KMS-11 (cell line): ENCODE results near the gene NEURL1.

Experiments used
- H2AFZ ChIP-seq: fragments of 200-600 bp; sonication (generic); 2 replicates; pipeline ENCODE4 v1.6.1; 2016; ENCODE audit warnings: antibody characterized with exemption, mixed run types, low read depth
- H3K27ac ChIP-seq: fragments of 200-600 bp; sonication (generic); 2 replicates; pipeline ENCODE4 v1.6.1; 2016; ENCODE audit warnings: mild to moderate bottlenecking, mixed run types
- H3K27me3 ChIP-seq: fragments of 200-600 bp; sonication (generic); 2 replicates; pipeline ENCODE4 v1.6.1; 2017; ENCODE audit warnings: mild to moderate bottlenecking, low read depth, mixed run types, moderate library complexity; ENCODE audit not compliant: insufficient read depth
- H3K36me3 ChIP-seq: fragments of 200-600 bp; sonication (generic); 2 replicates; pipeline ENCODE4 v1.6.1; 2017; ENCODE audit warnings: mild to moderate bottlenecking, mixed run types; ENCODE audit not compliant: insufficient read depth
- H3K4me1 ChIP-seq: fragments of 200-600 bp; sonication (generic); 2 replicates; pipeline ENCODE4 v1.6.1; 2016; ENCODE audit warnings: mild to moderate bottlenecking, low read depth, mixed run types; ENCODE audit not compliant: poor library complexity, severe bottlenecking
- H3K4me2 ChIP-seq: fragments of 200-600 bp; sonication (generic); 2 replicates; pipeline ENCODE4 v1.7.0; 2016; ENCODE audit warnings: mild to moderate bottlenecking, mixed run types
- H3K4me3 ChIP-seq: fragments of 200-600 bp; sonication (generic); IDR thresholded peaks from 2 replicates; pipeline ENCODE4 v1.6.1; 2017; ENCODE audit warnings: low read depth, low read length, mixed read lengths; ENCODE audit not compliant: insufficient read depth
- H3K79me2 ChIP-seq: fragments of 200-600 bp; sonication (generic); 2 replicates; pipeline ENCODE4 v1.6.1; 2016; ENCODE audit warnings: low read depth, mixed run types; ENCODE audit not compliant: insufficient read depth
- H3K9ac ChIP-seq: fragments of 200-600 bp; sonication (generic); 2 replicates; pipeline ENCODE4 v1.6.1; 2016; ENCODE audit warnings: mild to moderate bottlenecking, mixed run types
- H4K20me1 ChIP-seq: fragments of 200-600 bp; sonication (generic); 2 replicates; pipeline ENCODE4 v1.6.1; 2016; ENCODE audit warnings: mild to moderate bottlenecking, mixed run types; ENCODE audit not compliant: insufficient read depth
- TF ChIP-seq, protein P1 (sequence below): fragments of 200-600 bp; sonication (generic); conservative IDR thresholded peaks from 2 replicates; pipeline ENCODE4 v1.6.1; 2017; ENCODE audit warnings: low read depth, mild to moderate bottlenecking, antibody characterized with exemption, low read length, moderate library complexity, mixed read lengths

The NEURL1 gene

DNA sequence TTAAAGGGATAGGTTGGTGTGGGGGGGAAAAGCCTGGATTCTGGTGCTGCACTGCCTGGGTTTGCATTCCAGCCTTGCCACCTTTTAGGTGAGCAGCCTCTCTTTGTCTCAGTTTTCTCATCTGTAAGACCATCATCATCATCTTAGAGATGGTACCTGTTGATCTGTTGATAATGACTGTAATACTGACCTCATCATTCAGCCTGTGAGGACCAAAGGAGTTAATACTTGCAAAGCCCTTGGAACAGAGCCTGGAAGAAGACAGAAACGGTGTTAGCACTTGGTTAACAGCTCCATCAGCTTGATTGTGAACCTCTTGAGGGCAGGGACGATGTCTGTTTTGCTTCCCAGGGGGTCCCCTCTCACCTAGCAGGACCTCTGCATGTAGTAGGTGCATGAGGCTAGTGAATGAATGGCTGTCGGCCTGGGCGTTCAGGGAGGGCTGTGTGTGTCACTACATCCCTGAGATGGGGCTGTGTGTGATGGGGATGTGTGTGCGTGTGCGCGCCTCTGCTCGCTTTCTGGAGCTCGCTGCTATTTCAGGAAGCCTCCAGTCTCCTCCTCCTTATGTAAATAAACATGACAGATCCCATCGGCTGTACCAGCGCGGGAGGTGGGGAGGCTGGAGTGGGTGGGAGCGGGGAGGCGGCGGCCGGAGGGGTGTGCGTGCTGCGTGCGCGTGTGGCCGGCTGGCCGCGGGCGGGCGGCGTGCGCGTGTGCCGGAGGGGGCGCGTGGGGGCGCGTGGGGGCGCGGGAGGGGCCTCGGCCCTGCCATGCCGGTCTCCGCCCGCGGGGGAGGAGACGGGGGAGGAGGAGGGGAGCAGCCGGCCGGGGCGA, 61.2 kb downstream of the NEURL1 start:
- no peak overlapping the region for H3K9ac ChIP-seq
- no peak overlapping the region for H3K27ac ChIP-seq
- H3K4me2 ChIP-seq, result no peak overlapping the region
- H3K4me3 ChIP-seq, result no peak overlapping the region
- H3K27me3 ChIP-seq, result peaks cover 3% of the 10 kb centered on the region; the same call in 1 of the 2 replicates
- no peaks in the 10 kb centered on the region for H3K4me1 ChIP-seq
- H3K36me3 ChIP-seq, result no peaks in the 10 kb centered on the region
- TF ChIP-seq, protein P1, sequence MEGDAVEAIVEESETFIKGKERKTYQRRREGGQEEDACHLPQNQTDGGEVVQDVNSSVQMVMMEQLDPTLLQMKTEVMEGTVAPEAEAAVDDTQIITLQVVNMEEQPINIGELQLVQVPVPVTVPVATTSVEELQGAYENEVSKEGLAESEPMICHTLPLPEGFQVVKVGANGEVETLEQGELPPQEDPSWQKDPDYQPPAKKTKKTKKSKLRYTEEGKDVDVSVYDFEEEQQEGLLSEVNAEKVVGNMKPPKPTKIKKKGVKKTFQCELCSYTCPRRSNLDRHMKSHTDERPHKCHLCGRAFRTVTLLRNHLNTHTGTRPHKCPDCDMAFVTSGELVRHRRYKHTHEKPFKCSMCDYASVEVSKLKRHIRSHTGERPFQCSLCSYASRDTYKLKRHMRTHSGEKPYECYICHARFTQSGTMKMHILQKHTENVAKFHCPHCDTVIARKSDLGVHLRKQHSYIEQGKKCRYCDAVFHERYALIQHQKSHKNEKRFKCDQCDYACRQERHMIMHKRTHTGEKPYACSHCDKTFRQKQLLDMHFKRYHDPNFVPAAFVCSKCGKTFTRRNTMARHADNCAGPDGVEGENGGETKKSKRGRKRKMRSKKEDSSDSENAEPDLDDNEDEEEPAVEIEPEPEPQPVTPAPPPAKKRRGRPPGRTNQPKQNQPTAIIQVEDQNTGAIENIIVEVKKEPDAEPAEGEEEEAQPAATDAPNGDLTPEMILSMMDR, result no peak
- H4K20me1 ChIP-seq, result no peaks in the 10 kb centered on the region
- no peak overlapping the region; the same call in 1 of the 2 replicates for H2AFZ ChIP-seq
- H3K79me2 ChIP-seq, result no peaks in the 10 kb centered on the region

DNA sequence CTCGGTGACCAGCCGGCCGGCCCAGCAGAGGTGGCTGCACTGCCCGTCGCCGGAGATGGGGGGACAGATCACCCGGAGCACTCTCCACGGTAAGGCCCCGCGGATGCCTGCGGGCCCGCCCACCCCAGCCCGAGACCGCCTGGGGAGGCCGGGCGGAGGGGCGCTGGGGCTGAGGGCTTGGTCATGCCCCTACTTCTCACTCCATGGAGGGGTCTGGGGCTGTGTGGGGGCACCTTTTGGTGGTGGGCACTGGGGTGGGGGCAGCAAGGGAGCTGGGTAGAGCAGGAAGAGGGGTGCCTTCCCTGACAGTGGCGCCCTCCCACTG, 61.8 kb downstream of the NEURL1 start:
- Histone ChIP-seq H3K9ac (no peak overlapping the region), H2AFZ (no peak overlapping the region; the same call in 1 of the 2 replicates), H3K27ac (no peak overlapping the region), H3K79me2 (no peaks in the 10 kb centered on the region), H4K20me1 (no peaks in the 10 kb centered on the region), H3K4me2 (no peak overlapping the region), H3K4me1 (no peaks in the 10 kb centered on the region), H3K4me3 (no peak overlapping the region), H3K27me3 (peaks cover 3% of the 10 kb centered on the region; the same call in 1 of the 2 replicates), H3K36me3 (no peaks in the 10 kb centered on the region)
- TF ChIP-seq, protein P1, result no peak

DNA sequence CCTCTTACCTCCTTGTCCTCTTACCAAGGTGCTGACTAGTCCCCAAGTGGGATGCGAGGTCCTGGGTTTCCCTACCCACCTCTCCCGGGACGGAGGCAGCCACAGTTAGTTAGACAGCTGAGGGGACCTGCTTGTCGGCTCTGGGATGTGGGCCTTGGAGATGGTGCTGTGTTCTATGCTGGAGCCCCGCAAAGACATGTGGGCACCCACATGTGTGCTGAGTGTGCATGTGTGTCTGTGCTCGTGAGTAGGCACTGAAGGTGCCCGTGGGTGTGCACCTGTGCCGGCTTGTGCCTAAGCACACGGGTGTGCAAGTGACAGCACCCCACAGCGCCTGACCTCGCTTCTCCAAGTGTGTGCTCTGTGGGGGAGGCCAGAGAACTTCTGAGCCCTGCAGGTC, 62.2 kb downstream of the NEURL1 start:
- peaks cover 3% of the 10 kb centered on the region; the same call in 1 of the 2 replicates for H3K27me3 ChIP-seq
- no peak overlapping the region for H2AFZ ChIP-seq
- no peaks in the 10 kb centered on the region for H4K20me1 ChIP-seq
- TF ChIP-seq, protein P1, result no peak
- H3K4me1 ChIP-seq, result no peaks in the 10 kb centered on the region
- H3K27ac ChIP-seq, result no peak overlapping the region
- H3K79me2 ChIP-seq, result no peaks in the 10 kb centered on the region
- H3K4me3 ChIP-seq, result no peak overlapping the region
- no peak overlapping the region for H3K9ac ChIP-seq
- no peaks in the 10 kb centered on the region for H3K36me3 ChIP-seq
- no peak overlapping the region for H3K4me2 ChIP-seq

DNA sequence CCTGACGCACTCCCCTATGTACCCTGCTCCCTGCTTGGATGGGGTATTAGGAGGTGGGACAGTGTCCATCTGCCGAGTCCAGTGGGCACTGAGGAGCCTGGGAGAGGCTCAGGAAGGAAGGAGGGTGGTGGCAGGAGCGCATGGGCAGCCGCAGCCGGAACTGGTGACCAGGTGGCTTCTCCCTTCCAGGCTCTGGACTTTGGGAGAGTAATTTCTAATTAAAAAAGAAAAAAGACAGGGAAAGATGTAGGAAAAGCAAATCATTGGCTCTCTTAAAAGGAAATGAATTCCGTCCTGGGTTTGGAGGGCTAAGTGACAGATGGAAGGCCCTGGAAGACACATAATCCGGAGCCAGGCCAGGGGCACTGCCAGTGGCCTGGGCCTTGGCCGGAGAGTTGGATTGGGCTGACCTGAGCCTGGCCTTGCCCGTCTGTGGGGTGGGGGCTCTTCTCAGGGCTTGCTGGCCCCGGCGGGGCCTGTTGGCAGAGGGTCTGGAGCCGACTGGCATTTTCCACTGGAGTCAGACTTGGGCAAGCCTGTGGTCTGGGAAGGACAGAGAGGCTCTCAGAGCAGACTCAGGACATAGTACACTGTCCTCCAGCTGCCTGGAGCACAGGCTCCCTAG, 63.0 kb downstream of the NEURL1 start:
- Histone ChIP-seq H3K4me3 (no peak overlapping the region), H3K27me3 (peaks cover 3% of the 10 kb centered on the region; the same call in 1 of the 2 replicates), H2AFZ (no peak overlapping the region), H3K27ac (no peak overlapping the region), H3K9ac (no peak overlapping the region), H4K20me1 (no peaks in the 10 kb centered on the region), H3K4me2 (no peak overlapping the region), H3K4me1 (no peaks in the 10 kb centered on the region), H3K36me3 (no peaks in the 10 kb centered on the region), H3K79me2 (no peaks in the 10 kb centered on the region)
- TF ChIP-seq, protein P1, result no peak
